ENCODE results near the gene MICOS13.

DNA sequence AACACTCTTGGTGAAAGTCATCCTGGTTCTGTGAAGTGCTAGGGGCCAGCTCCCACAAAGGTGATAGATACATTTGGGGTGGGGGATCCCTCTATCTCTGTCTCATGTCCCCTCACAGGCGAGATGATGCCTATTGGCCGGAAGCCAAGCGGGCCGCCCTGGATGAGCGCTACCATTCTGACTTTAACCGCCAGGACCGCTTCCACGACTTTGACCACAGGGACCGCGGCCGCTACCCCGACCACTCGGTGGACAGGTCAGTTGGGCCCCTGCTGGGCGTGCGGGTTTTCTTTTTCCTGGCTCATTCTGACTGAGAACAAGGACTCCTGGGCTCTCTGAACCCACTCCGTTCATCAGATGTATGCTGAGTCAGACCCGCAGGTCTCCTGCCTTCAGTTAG, 16.4 kb downstream of the MICOS13 start:
- TF ChIP-seq, protein P1, sequence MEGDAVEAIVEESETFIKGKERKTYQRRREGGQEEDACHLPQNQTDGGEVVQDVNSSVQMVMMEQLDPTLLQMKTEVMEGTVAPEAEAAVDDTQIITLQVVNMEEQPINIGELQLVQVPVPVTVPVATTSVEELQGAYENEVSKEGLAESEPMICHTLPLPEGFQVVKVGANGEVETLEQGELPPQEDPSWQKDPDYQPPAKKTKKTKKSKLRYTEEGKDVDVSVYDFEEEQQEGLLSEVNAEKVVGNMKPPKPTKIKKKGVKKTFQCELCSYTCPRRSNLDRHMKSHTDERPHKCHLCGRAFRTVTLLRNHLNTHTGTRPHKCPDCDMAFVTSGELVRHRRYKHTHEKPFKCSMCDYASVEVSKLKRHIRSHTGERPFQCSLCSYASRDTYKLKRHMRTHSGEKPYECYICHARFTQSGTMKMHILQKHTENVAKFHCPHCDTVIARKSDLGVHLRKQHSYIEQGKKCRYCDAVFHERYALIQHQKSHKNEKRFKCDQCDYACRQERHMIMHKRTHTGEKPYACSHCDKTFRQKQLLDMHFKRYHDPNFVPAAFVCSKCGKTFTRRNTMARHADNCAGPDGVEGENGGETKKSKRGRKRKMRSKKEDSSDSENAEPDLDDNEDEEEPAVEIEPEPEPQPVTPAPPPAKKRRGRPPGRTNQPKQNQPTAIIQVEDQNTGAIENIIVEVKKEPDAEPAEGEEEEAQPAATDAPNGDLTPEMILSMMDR (IDR thresholded peaks at IDR 0.05) = no peak
- no peak for TF ChIP-seq POLR2A (IDR thresholded peaks at IDR 0.05)
